Mesendoderm (in vitro differentiated cells): ENCODE measurements around the gene MOV10. TPM values are rescaled to one million over a fixed set of nuclear protein-coding genes. Genes with fewer than 3 reads are reported as not detected.

ENCODE experiments used
- DNase-seq: peaks from one replicate; pipeline ENCODE4 v3.0.0; 2013
- H2AK5ac ChIP-seq: 2 replicates; pipeline ENCODE4 v1.6.1; 2013; ENCODE audit warnings: low read length, inconsistent platforms
- H2BK120ac ChIP-seq: 2 replicates; pipeline ENCODE4 v1.6.1; 2013; ENCODE audit warnings: low read depth, mild to moderate bottlenecking, low read length, moderate library complexity, mixed read lengths
- H2BK15ac ChIP-seq: replicated peaks from 2 replicates; pipeline ENCODE4 v1.6.1; 2013; ENCODE audit warnings: low read depth, mild to moderate bottlenecking, moderate library complexity
- H2BK5ac ChIP-seq: 2 replicates; pipeline ENCODE4 v1.6.1; 2013; ENCODE audit warnings: low read length, inconsistent platforms
- H3K18ac ChIP-seq: 2 replicates; pipeline ENCODE4 v1.6.1; 2013; ENCODE audit warnings: mild to moderate bottlenecking, low read length, mixed read lengths
- H3K23ac ChIP-seq: one replicate; pipeline ENCODE4 v1.6.1; 2013; ENCODE audit warnings: low read length
- H3K27ac ChIP-seq: 2 replicates; pipeline ENCODE4 v1.5.1; 2013; ENCODE audit warnings: low read depth, mild to moderate bottlenecking, inconsistent platforms, low read length, moderate library complexity
- H3K27me3 ChIP-seq: 2 replicates; pipeline ENCODE4 v1.6.1; 2013; ENCODE audit warnings: low read length, control low read depth, mild to moderate bottlenecking, inconsistent platforms; ENCODE audit not compliant: insufficient read depth, poor library complexity
- H3K36me3 ChIP-seq: 2 replicates; pipeline ENCODE4 v1.6.1; 2013; ENCODE audit warnings: low read length, inconsistent platforms; ENCODE audit not compliant: control insufficient read depth, insufficient read depth
- H3K4ac ChIP-seq: one replicate; pipeline ENCODE4 v1.6.1; 2013; ENCODE audit warnings: low read depth, mild to moderate bottlenecking, low read length, moderate library complexity
- H3K4me1 ChIP-seq: 2 replicates; pipeline ENCODE4 v1.6.1; 2013; ENCODE audit warnings: low read depth, low read length, inconsistent platforms; ENCODE audit not compliant: control insufficient read depth
- H3K4me2 ChIP-seq: 2 replicates; pipeline ENCODE4 v1.6.1; 2013; ENCODE audit warnings: low read length
- H3K4me3 ChIP-seq: 2 replicates; pipeline ENCODE4 v1.5.1; 2013; ENCODE audit warnings: mild to moderate bottlenecking, low read length
- H3K56ac ChIP-seq: one replicate; pipeline ENCODE4 v1.6.1; 2013; ENCODE audit warnings: low read length
- H3K79me1 ChIP-seq: 2 replicates; pipeline ENCODE4 v1.6.1; 2013; ENCODE audit warnings: low read length, inconsistent platforms
- H3K79me2 ChIP-seq: 2 replicates; pipeline ENCODE4 v1.6.1; 2013; ENCODE audit warnings: mild to moderate bottlenecking, low read length; ENCODE audit not compliant: control insufficient read depth, insufficient read depth
- H3K9ac ChIP-seq: 2 replicates; pipeline ENCODE4 v1.6.1; 2013; ENCODE audit warnings: low read length, inconsistent platforms
- H4K5ac ChIP-seq: one replicate; pipeline ENCODE4 v1.6.1; 2013; ENCODE audit warnings: low read length
- H4K8ac ChIP-seq: one replicate; pipeline ENCODE4 v1.6.1; 2013; ENCODE audit warnings: low read depth, mild to moderate bottlenecking, control low read depth, low read length, moderate library complexity
- WGBS: extraction: QIAGEN DNeasy Blood & Tissue Kit; methylation state at CpG from one replicate; pipeline ENCODE4 v1.1.7; 2013; ENCODE audit warnings: low lambda C conversion rate, missing lambda C conversion rate; ENCODE audit not compliant: insufficient coverage; ENCODE audit errors: extremely low coverage; 5-methylcytosine and 5-hydroxymethylcytosine counted together
- small RNA-seq: library from polyadenylated mRNA; stranded (forward); fragments of <200 nt; extraction: miRNeasy Mini kit (QIAGEN cat#:217004); gene quantifications from one replicate; pipeline ENCODE3, GENCODE V24; 2013; ENCODE audit not compliant: insufficient read depth

Gene MOV10

DNA sequence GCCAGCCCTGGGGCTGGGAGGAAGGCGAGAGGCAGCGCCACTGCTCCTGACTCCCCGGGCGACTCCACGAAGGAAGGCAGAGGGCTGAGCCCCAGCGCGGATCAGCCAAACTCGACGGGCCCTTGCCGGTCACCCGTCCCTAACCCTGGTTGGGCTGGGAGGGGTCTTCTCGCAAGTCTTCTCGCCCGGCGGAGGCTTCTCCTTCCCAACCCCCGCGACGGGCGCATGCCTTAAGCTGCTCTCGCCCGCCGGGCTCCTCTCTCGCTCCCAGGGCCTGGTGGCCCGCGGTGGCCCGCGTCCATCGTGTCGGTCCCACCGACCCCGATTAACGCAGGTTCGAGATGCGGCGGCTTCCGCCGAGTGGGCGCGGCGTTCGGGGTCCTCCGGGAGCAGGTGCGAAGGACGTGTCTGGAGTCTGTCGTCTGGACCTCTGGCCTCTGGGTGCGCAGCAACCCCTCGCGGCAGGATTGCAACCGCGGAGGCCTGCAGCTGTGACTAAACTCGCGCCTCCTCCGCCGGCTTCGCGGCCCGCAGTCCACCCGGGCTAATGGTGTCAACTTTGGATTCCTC is 69.6 kb downstream of the MOV10 start:
- Histone ChIP-seq H3K56ac (peak overlapping the region; percentile 40), H3K18ac (no peak overlapping the region), H3K79me2 (no peaks in the 10 kb centered on the region), H2AK5ac (no peak overlapping the region), H3K4me2 (peak overlapping the region; percentile 59), H3K27me3 (peaks cover 2% of the 10 kb centered on the region), H3K4ac (no peak overlapping the region), H3K79me1 (no peaks in the 10 kb centered on the region), H2BK120ac (no peak overlapping the region), H3K4me1 (no peaks in the 10 kb centered on the region), H2BK15ac (no peak overlapping the region), H3K23ac (no peak overlapping the region), H2BK5ac (no peak overlapping the region), H4K5ac (no peak overlapping the region), H3K9ac (peak overlapping the region; percentile 59), H3K27ac (no peak overlapping the region), H3K4me3 (no peak overlapping the region), H3K36me3 (no peaks in the 10 kb centered on the region), H4K8ac (no peak overlapping the region)
- DNase-seq: peak; percentile 71
- WGBS: no CpG with 5 or more reads among the region's 58 CpGs

GRCh38 chr1:112748396-112748795 is 73.9 kb downstream of the MOV10 start:
- Histone ChIP-seq H3K79me2 (no peaks in the 10 kb centered on the region), H3K4ac (no peak overlapping the region), H3K4me3 (no peak overlapping the region), H3K36me3 (no peaks in the 10 kb centered on the region), H3K56ac (no peak overlapping the region), H3K4me1 (no peaks in the 10 kb centered on the region), H2AK5ac (no peak overlapping the region), H3K18ac (no peak overlapping the region), H3K23ac (no peak overlapping the region), H3K79me1 (no peaks in the 10 kb centered on the region), H3K27ac (no peak overlapping the region), H2BK120ac (no peak overlapping the region), H3K9ac (no peak overlapping the region), H2BK15ac (no peak overlapping the region), H3K27me3 (peaks cover 2% of the 10 kb centered on the region), H2BK5ac (no peak overlapping the region), H3K4me2 (no peak overlapping the region), H4K8ac (no peak overlapping the region), H4K5ac (no peak overlapping the region)
- no peak for DNase-seq
- WGBS: no CpG with 5 or more reads among the region's 12 CpGs

Small RNA genes within 50 kb of the gene (small RNA-seq; reads per million reads assigned to genes)
- not detected for gene RNU7-70P
